ENCODE results near the gene SMURF2.
"Not testable (repeated sequence)": the region's sequence is repeated elsewhere in the genome, so short reads cannot be mapped to it uniquely, and the experiment has no call there.

GRCh38 chr17:64610244-64610643, 51.9 kb downstream of the SMURF2 start:
- not testable (repeated sequence) for TF ChIP-seq ESRRA (CRISPR knock-in tag; IDR thresholded peaks at IDR 0.05; ENCODE audit: borderline replicate concordance); USF2 (CRISPR knock-in tag; IDR thresholded peaks at IDR 0.05); CTCF (IDR thresholded peaks at IDR 0.05); TEAD4 (CRISPR knock-in tag; IDR thresholded peaks at IDR 0.05); CREB1 (CRISPR knock-in tag; IDR thresholded peaks at IDR 0.05); E2F5 (CRISPR knock-in tag; IDR thresholded peaks at IDR 0.05); ARID4B (CRISPR knock-in tag; IDR thresholded peaks at IDR 0.05; ENCODE audit: borderline replicate concordance); ATF2 (CRISPR knock-in tag; IDR thresholded peaks at IDR 0.05; ENCODE audit: borderline replicate concordance, low read depth); ZNF121 (CRISPR knock-in tag; IDR thresholded peaks at IDR 0.05)

Data from WTC11 (cell line).